ENCODE data around the gene AMOTL2. TPM values are rescaled to one million over a fixed set of nuclear protein-coding genes. Genes with fewer than 3 reads are reported as not detected.

The AMOTL2 gene
- total and polyA plus RNA-seq, 2 donors (not counting 3 experiments of a cell fraction or from before 2014, with no cell fraction given): 130 to 145 TPM

GRCh38 chr3:134368751-134369105, 5.5 kb downstream of the AMOTL2 start:
- peak overlapping the region; percentile 64 for H3K9ac ChIP-seq (replicated peaks; ENCODE audit: extremely low read depth, insufficient read depth, low read length)
- FAIRE-seq: no peak
- TF ChIP-seq CTCF (IDR thresholded peaks at IDR 0.05; ENCODE audit: extremely low read depth in 1 of 2, insufficient read depth in 1 of 2, low read depth in 1 of 2, low read length in 2 of 2): no peak
- no peak for TF ChIP-seq EZH2 (IDR thresholded peaks at IDR 0.05; ENCODE audit: borderline replicate concordance, low read depth, low read length, severe bottlenecking)
- TF ChIP-seq MAX (IDR thresholded peaks at IDR 0.05; ENCODE audit: insufficient read depth, insufficient read length): no peak
- TF ChIP-seq FOS (IDR thresholded peaks at IDR 0.05; ENCODE audit: borderline replicate concordance, insufficient read depth, low read length): no peak
- no peak for TF ChIP-seq GATA2 (IDR thresholded peaks at IDR 0.05; ENCODE audit: insufficient read depth, insufficient read length, low read depth, low read length)
- TF ChIP-seq MYC (IDR thresholded peaks at IDR 0.05; ENCODE audit: low read depth, low read length): no peak
- H4K20me1 ChIP-seq (replicated peaks; ENCODE audit: control insufficient read depth, extremely low read depth, insufficient read depth, low read length): no peaks in the 10 kb centered on the region
- intact Hi-C loops (cut with micrococcal nuclease): loop anchor here (1.0 to 10.0 kb wide), 4 partner anchors 53 to 794 kb away; partner anchors contain the start of genes ANAPC13, CDV3 and RYK
- POLR2A ChIA-PET: interaction anchor here (0.8 to 1.2 kb wide), 4 partner anchors 54 to 115 kb away, joined by 3 to 6 read pairs (median 6); no protein-coding TSS in a partner anchor
- no peaks in the 10 kb centered on the region for H3K9me1 ChIP-seq (replicated peaks; ENCODE audit: control insufficient read depth, extremely low read depth, insufficient read depth, low read length)
- H3K4me2 ChIP-seq (ENCODE audit: insufficient read depth, low read length): peak overlapping the region; percentile 44
- peaks cover 80% of the 10 kb centered on the region for H3K4me1 ChIP-seq (ENCODE audit: control insufficient read depth, extremely low read depth, insufficient read depth, low read length)
- DNase-seq (ENCODE audit: low read depth, low spot score): no peak
- dilution Hi-C loops (cut with MboI; ENCODE audit: extremely low pct_ligation_motif_present, low sequenced_read_pairs): no loop called here
- CTCF ChIA-PET: interaction anchor here (1.0 to 5.9 kb wide), 8 partner anchors 11 to 115 kb away, joined by 3 to 44 read pairs (median 18); no protein-coding TSS in a partner anchor
- H3K79me2 ChIP-seq (ENCODE audit: control insufficient read depth, insufficient read depth, low read length): peaks cover 66% of the 10 kb centered on the region
- H2AFZ ChIP-seq (ENCODE audit: low read depth, low read length): no peak overlapping the region
- peak overlapping the region; percentile 95 for H3K27ac ChIP-seq (ENCODE audit: insufficient read depth, low read depth, low read length)
- no peaks in the 10 kb centered on the region for H3K27me3 ChIP-seq (ENCODE audit: control insufficient read depth in 2 of 2, insufficient read depth in 2 of 2, low read length in 2 of 2)
- no TSS peak for BruUV-seq (replicated peaks)
- no peaks in the 10 kb centered on the region for H3K9me3 ChIP-seq (replicated peaks; ENCODE audit: control insufficient read depth, insufficient read depth, low read length)
- peaks cover 44 to 55% of the 10 kb centered on the region in 2 experiments for H3K36me3 ChIP-seq (ENCODE audit: control insufficient read depth in 2 of 2, extremely low read depth in 1 of 2, insufficient read depth in 2 of 2, low read length in 2 of 2)
- H3K4me3 ChIP-seq (replicated peaks in 1 of 3; ENCODE audit: insufficient read depth in 1 of 3, low read depth in 1 of 3, low read length in 3 of 3): peak overlapping the region in 1 of 3 experiments; percentile 8

All from endothelial cell of umbilical vein (primary cell).